H1 (cell line): Measurements from ENCODE around the gene SYTL2. TPM values are rescaled to one million over a fixed set of nuclear protein-coding genes. Genes with fewer than 3 reads are reported as not detected.

ENCODE experiments used
- CTCF ChIA-PET: fragments of 300-600 bp; sonication (Branson Sonifier 250); formaldehyde crosslinking; loops from one replicate; lab custom pipeline; 2021; ENCODE audit not compliant: partially characterized antibody; lab: Charles Lee
- POLR2A ChIA-PET: fragments of 300-600 bp; sonication (Branson Sonifier 250); formaldehyde crosslinking; loops from one replicate; lab custom pipeline; 2021; ENCODE audit warnings: inconsistent platforms; ENCODE audit not compliant: partially characterized antibody; lab: Charles Lee
- DNase-seq, 2 experiments: peaks; one replicate each; pipeline versions ENCODE4 v3.0.0 to v3.0.0-alpha.2; 2010 to 2022; ENCODE audit warnings: low spot score in 2 of 2, low read depth in 1 of 2, mixed read lengths in 1 of 2
- FAIRE-seq: peaks from 2 replicates; lab custom pipeline; 2011; peaks lifted over from hg19 to GRCh38; lab: Jason Lieb, UNC
- H2AFZ ChIP-seq: 2 replicates; pipeline ENCODE4 v1.8.1; 2012; ENCODE audit warnings: low read length, inconsistent platforms
- H2AK5ac ChIP-seq: 2 replicates; pipeline ENCODE4 v1.6.1; 2013; ENCODE audit warnings: low read depth, low read length
- H2BK120ac ChIP-seq: replicated peaks from 2 replicates; pipeline ENCODE3; 2013; ENCODE audit warnings: low read depth, low read length, inconsistent platforms
- H2BK12ac ChIP-seq: 2 replicates; pipeline ENCODE4 v1.6.1; 2013; ENCODE audit warnings: low read depth, low read length
- H2BK15ac ChIP-seq: 2 replicates; pipeline ENCODE4 v1.6.1; 2013; ENCODE audit warnings: low read length
- H2BK20ac ChIP-seq: 2 replicates; pipeline ENCODE4 v1.6.1; 2013; ENCODE audit warnings: low read length
- H2BK5ac ChIP-seq: 2 replicates; pipeline ENCODE4 v1.6.1; 2013; ENCODE audit warnings: low read depth, low read length
- H3K14ac ChIP-seq: 2 replicates; pipeline ENCODE4 v1.6.1; 2013; ENCODE audit warnings: inconsistent platforms; ENCODE audit not compliant: insufficient read length
- H3K18ac ChIP-seq: 2 replicates; pipeline ENCODE4 v1.6.1; 2013; ENCODE audit warnings: low read length; ENCODE audit errors: extremely low read depth
- H3K23ac ChIP-seq: 2 replicates; pipeline ENCODE4 v1.6.1; 2013; ENCODE audit warnings: inconsistent platforms; ENCODE audit not compliant: insufficient read length
- H3K23me2 ChIP-seq: 2 replicates; pipeline ENCODE4 v1.6.1; 2013; ENCODE audit warnings: low read depth, low read length
- H3K27ac ChIP-seq: 2 replicates; pipeline ENCODE4 v1.6.1; 2011; ENCODE audit warnings: low read depth, low read length, inconsistent platforms
- H3K27me3 ChIP-seq, 4 experiments: replicated peaks in 1 of 4; 1 replicate in 1 of 4; 2 replicates in 3 of 4; pipeline versions ENCODE4 v1.6.1 to v1.8.1; 2011 to 2013; ENCODE audit warnings: low read length in 3 of 4, mild to moderate bottlenecking in 3 of 4, inconsistent platforms in 2 of 4, mixed read lengths in 2 of 4, moderate library complexity in 1 of 4; ENCODE audit not compliant: control insufficient read depth in 3 of 4, insufficient read depth in 3 of 4; ENCODE audit errors: extremely low read depth in 1 of 4
- H3K36me3 ChIP-seq, 4 experiments: 2 replicates each; pipeline versions ENCODE4 v1.6.1 to v1.8.1; 2011 to 2013; ENCODE audit warnings: mild to moderate bottlenecking in 4 of 4, low read length in 3 of 4, moderate library complexity in 2 of 4, control low read depth in 1 of 4, inconsistent platforms in 1 of 4; ENCODE audit not compliant: insufficient read depth in 4 of 4, control insufficient read depth in 2 of 4
- H3K4ac ChIP-seq: replicated peaks from 2 replicates; pipeline ENCODE3; 2013; ENCODE audit warnings: low read length, low read depth, mixed read lengths, inconsistent platforms; ENCODE audit not compliant: insufficient read length
- H3K4me1 ChIP-seq, 4 experiments: replicated peaks in 1 of 4; 1 replicate in 1 of 4; 2 replicates in 3 of 4; pipeline versions ENCODE4 v1.6.1 to v1.8.1; 2011 to 2013; ENCODE audit warnings: low read length in 3 of 4, inconsistent platforms in 2 of 4, mixed read lengths in 1 of 4; ENCODE audit not compliant: insufficient read depth in 4 of 4, control insufficient read depth in 3 of 4
- H3K4me2 ChIP-seq, 2 experiments: 2 replicates each; pipeline versions ENCODE4 v1.6.1 to v1.8.1; 2011 to 2013; ENCODE audit warnings: low read depth in 2 of 2, low read length in 2 of 2, control low read depth in 1 of 2, inconsistent platforms in 1 of 2, mild to moderate bottlenecking in 1 of 2; ENCODE audit not compliant: insufficient read depth in 1 of 2
- H3K4me3 ChIP-seq, 4 experiments: fragments of 200-600, 300-600 bp in 1 of 4; sonication (generic), shearing (Covaris generic), sonication (Bioruptor Twin) in 1 of 4; 2 replicates each; pipeline versions ENCODE4 v1.5.1 to v1.8.1; 2011 to 2016; ENCODE audit warnings: low read length in 4 of 4, low read depth in 3 of 4, control low read depth in 2 of 4, inconsistent platforms in 2 of 4, mild to moderate bottlenecking in 2 of 4, mixed read lengths in 1 of 4, moderate library complexity in 1 of 4; ENCODE audit not compliant: insufficient read depth in 2 of 4; ENCODE audit errors: extremely low read depth in 1 of 4
- H3K56ac ChIP-seq: replicated peaks from 2 replicates; pipeline ENCODE3; 2013; ENCODE audit warnings: low read depth, mild to moderate bottlenecking, mixed read lengths, low read length, inconsistent platforms; ENCODE audit not compliant: insufficient read length
- H3K79me1 ChIP-seq: 2 replicates; pipeline ENCODE4 v1.6.1; 2013; ENCODE audit warnings: low read depth, low read length, control low read depth
- H3K79me2 ChIP-seq, 2 experiments: 2 replicates each; pipeline versions ENCODE4 v1.6.1 to v1.8.1; 2012 to 2013; ENCODE audit warnings: low read length in 2 of 2, mild to moderate bottlenecking in 2 of 2, inconsistent platforms in 1 of 2; ENCODE audit not compliant: insufficient read depth in 2 of 2, control insufficient read depth in 1 of 2
- H3K9ac ChIP-seq, 4 experiments: replicated peaks in 1 of 4; 1 replicate in 1 of 4; 2 replicates in 3 of 4; pipeline versions ENCODE4 v1.6.1 to v1.8.1; 2011 to 2013; ENCODE audit warnings: low read depth in 3 of 4, low read length in 3 of 4, control low read depth in 2 of 4, mild to moderate bottlenecking in 2 of 4, moderate library complexity in 2 of 4, inconsistent platforms in 1 of 4; ENCODE audit errors: extremely low read depth in 1 of 4
- H3K9me3 ChIP-seq, 2 experiments: 2 replicates each; pipeline versions ENCODE4 v1.6.1 to v1.8.1; 2012 to 2013; ENCODE audit warnings: mild to moderate bottlenecking in 2 of 2, moderate library complexity in 2 of 2, control low read depth in 1 of 2, inconsistent platforms in 1 of 2, low read depth in 1 of 2, low read length in 1 of 2, mixed read lengths in 1 of 2; ENCODE audit not compliant: insufficient read depth in 2 of 2
- H4K20me1 ChIP-seq, 2 experiments: replicated peaks in 1 of 2; 2 replicates each; pipeline versions ENCODE3 to v1.8.1; 2011 to 2013; ENCODE audit warnings: inconsistent platforms in 2 of 2, low read length in 2 of 2, mild to moderate bottlenecking in 1 of 2; ENCODE audit not compliant: insufficient read depth in 2 of 2, control insufficient read depth in 1 of 2
- H4K5ac ChIP-seq: 2 replicates; pipeline ENCODE4 v1.6.1; 2013; ENCODE audit warnings: low read length, low read depth, mixed read lengths, inconsistent platforms; ENCODE audit not compliant: insufficient read length
- H4K8ac ChIP-seq: 2 replicates; pipeline ENCODE4 v1.8.0; 2013; ENCODE audit warnings: mild to moderate bottlenecking, moderate library complexity, low read length, inconsistent platforms; ENCODE audit not compliant: insufficient read depth; ENCODE audit errors: extremely low read depth
- H4K91ac ChIP-seq: replicated peaks from 2 replicates; pipeline ENCODE3; 2013; ENCODE audit warnings: low read length, mixed read lengths, inconsistent platforms; ENCODE audit not compliant: insufficient read length
- ATF2 ChIP-seq: IDR thresholded peaks from 2 replicates; pipeline ENCODE4 v1.6.1; 2012; ENCODE audit warnings: low read length, inconsistent platforms
- GTF2F1 ChIP-seq: IDR thresholded peaks from 2 replicates; pipeline ENCODE4 v1.6.1; 2012; ENCODE audit warnings: low read depth, low read length, improper control_type of control experiment, borderline replicate concordance
- JUND ChIP-seq: IDR thresholded peaks from 2 replicates; pipeline ENCODE4 v1.6.1; 2011; ENCODE audit warnings: mild to moderate bottlenecking, improper control_type of control experiment, low read length
- KDM5A ChIP-seq: fragments of 200-600 bp; IDR thresholded peaks from 2 replicates; pipeline ENCODE4 v1.7.1; 2012; ENCODE audit warnings: mild to moderate bottlenecking, low read length, inconsistent platforms, mixed read lengths
- RXRA ChIP-seq: IDR thresholded peaks from 2 replicates; pipeline ENCODE4 v1.6.1; 2011; ENCODE audit warnings: low read depth, mild to moderate bottlenecking, low read length, moderate library complexity; ENCODE audit not compliant: insufficient read depth
- SIRT6 ChIP-seq: IDR thresholded peaks from one replicate; pipeline ENCODE4 v1.7.1; 2012; ENCODE audit warnings: low read length, inconsistent platforms
- TCF12 ChIP-seq: IDR thresholded peaks from 2 replicates; pipeline ENCODE4 v1.6.1; 2011; ENCODE audit warnings: low read depth, mild to moderate bottlenecking, low read length
- ZNF274 ChIP-seq: IDR thresholded peaks from 2 replicates; pipeline ENCODE4 v1.7.0; 2012; ENCODE audit warnings: low read length, borderline replicate concordance; ENCODE audit errors: extremely low read depth
- WGBS, 2 experiments: shearing (Covaris generic) in 1 of 2; methylation state at CpG; one replicate each; pipeline versions ENCODE4 v1.1.6 to v1.1.7; 2013 to 2015; ENCODE audit warnings: low lambda C conversion rate in 2 of 2, mixed read lengths in 2 of 2, inconsistent platforms in 1 of 2, low coverage in 1 of 2, missing lambda C conversion rate in 1 of 2; ENCODE audit not compliant: insufficient replicate concordance in 2 of 2, insufficient coverage in 1 of 2, insufficient read length in 1 of 2; ENCODE audit errors: extremely low coverage in 1 of 2, missing lambda C conversion rate in 1 of 2; 5-methylcytosine and 5-hydroxymethylcytosine counted together
- polyA plus RNA-seq, 7 experiments: library from polyadenylated mRNA; depleted of rRNA in 3 of 7; stranded (reverse) in 5 of 7; unstranded in 2 of 7; fragments of >200 nt in 5 of 7; fragments of 200-250 nt in 2 of 7; gene quantifications; 1 replicate in 5 of 7; 2 replicates in 1 of 7; 4 replicates in 1 of 7; pipeline versions ENCODE4 v1.2.1 to v1.2.3, GENCODE V29; 2011 to 2013; ENCODE audit warnings: missing spikeins in 2 of 7, mixed read lengths in 2 of 7
- total RNA-seq: library from RNA; stranded (reverse); fragmentation: NEBNext Ultra II Directional; extraction: Animal tissue kit (Norgen Biotek cat#: 25700); gene quantifications from 2 replicates; pipeline ENCODE4 v1.2.1, GENCODE V29; 2021
- TF ChIP-seq, protein P1 (sequence below): IDR thresholded peaks from 2 replicates; pipeline ENCODE4 v1.6.1; 2011; ENCODE audit warnings: low read depth, mild to moderate bottlenecking, low read length; ENCODE audit not compliant: insufficient read depth

Gene SYTL2
- total and polyA plus RNA-seq, 2 of the 8 experiments (the other 6 are each of a cell fraction or from before 2014, with no cell fraction given), result 1.3 to 9.1 TPM

DNA sequence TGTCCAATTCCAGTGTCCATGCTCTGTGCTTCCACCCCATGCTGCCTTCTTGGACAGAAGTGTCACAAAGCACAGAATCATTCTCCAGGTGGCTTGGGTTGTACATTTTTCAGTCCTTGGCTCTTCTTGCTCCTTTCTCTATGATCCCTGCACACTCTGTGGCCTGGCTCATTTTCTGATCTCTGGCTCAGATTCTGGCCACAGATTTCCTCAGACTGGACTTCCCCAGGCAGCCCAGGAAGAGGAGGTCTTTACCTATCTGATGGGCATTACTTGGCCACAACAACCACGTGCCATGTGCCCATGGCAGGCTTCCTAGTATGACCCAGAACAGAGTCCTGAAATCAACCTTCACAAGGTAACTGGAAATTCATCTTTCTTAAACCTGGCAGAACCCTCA, 27.2 kb downstream of the SYTL2 start:
- no peaks in the 10 kb centered on the region for H3K79me1 ChIP-seq
- H3K4me3 ChIP-seq, result no peak overlapping the region
- no peaks in the 10 kb centered on the region for H3K27me3 ChIP-seq
- no peak overlapping the region for H3K4ac ChIP-seq
- no peak overlapping the region for H2AFZ ChIP-seq
- H4K5ac ChIP-seq, result no peak overlapping the region
- H3K27ac ChIP-seq, result no peak overlapping the region
- 78% methylated on average over 1 of the region's 1 CpG; no CpG with 5 or more reads in 1 of the 2 experiments for WGBS, 2 experiments
- no peak overlapping the region for H3K14ac ChIP-seq
- no peaks in the 10 kb centered on the region for H4K20me1 ChIP-seq
- H2BK12ac ChIP-seq, result no peak overlapping the region
- H3K18ac ChIP-seq, result no peak overlapping the region
- no peaks in the 10 kb centered on the region for H3K4me1 ChIP-seq
- H2BK15ac ChIP-seq, result no peak overlapping the region
- FAIRE-seq, result no peak
- no peak overlapping the region for H2BK20ac ChIP-seq
- H3K9ac ChIP-seq, result no peak overlapping the region
- H2AK5ac ChIP-seq, result no peak overlapping the region
- peaks cover 0 to 8% of the 10 kb centered on the region in 2 experiments; a peak in 3 of 4 replicates for H3K9me3 ChIP-seq
- no peak overlapping the region for H3K23ac ChIP-seq
- H2BK120ac ChIP-seq, result no peak overlapping the region
- no peak overlapping the region for H3K4me2 ChIP-seq
- H3K36me3 ChIP-seq, result no peaks in the 10 kb centered on the region; a peak in 1 of 8 replicates
- H4K8ac ChIP-seq, result no peak overlapping the region
- ChIA-PET POLR2A (interaction anchor here (0.7 kb wide), 1 partner anchor 16 kb away, joined by 4 read pairs; no protein-coding TSS in a partner anchor), CTCF (no interaction called here)
- no peak for DNase-seq
- H4K91ac ChIP-seq, result no peak overlapping the region
- H3K23me2 ChIP-seq, result no peaks in the 10 kb centered on the region
- H3K56ac ChIP-seq, result no peak overlapping the region
- no peaks in the 10 kb centered on the region for H3K79me2 ChIP-seq
- no peak overlapping the region for H2BK5ac ChIP-seq
- TF ChIP-seq TCF12 (no peak), RXRA (no peak), ATF2 (no peak), JUND (no peak), GTF2F1 (no peak), SIRT6 (no peak), KDM5A (no peak), ZNF274 (no peak)
- TF ChIP-seq, protein P1, sequence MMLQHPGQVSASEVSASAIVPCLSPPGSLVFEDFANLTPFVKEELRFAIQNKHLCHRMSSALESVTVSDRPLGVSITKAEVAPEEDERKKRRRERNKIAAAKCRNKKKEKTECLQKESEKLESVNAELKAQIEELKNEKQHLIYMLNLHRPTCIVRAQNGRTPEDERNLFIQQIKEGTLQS, result no peak
